PC-3 (cell line): ENCODE measurements around the gene MAD1L1. TPM values are rescaled to one million over a fixed set of nuclear protein-coding genes. Genes with fewer than 3 reads are reported as not detected.

Source experiments
- ATAC-seq: fragments of 200-7000 bp; cut with Tn5 transposase; 2 replicates; pipeline ENCODE4 v1.9.1; 2020; ENCODE audit warnings: mild to moderate bottlenecking, moderate library complexity
- BruUV-seq: library from RNA; stranded (reverse); fragments of 400-500 nt; replicated peaks from 2 replicates; lab custom pipeline; 2021; lab: Mats Ljungman, UMichigan
- CTCF ChIA-PET: fragments of 300-600 bp; sonication (Branson Sonifier 250); formaldehyde crosslinking; loops from one replicate; lab custom pipeline; 2022; ENCODE audit warnings: antibody characterized with exemption; lab: Charles Lee
- POLR2A ChIA-PET: fragments of 300-600 bp; sonication (Branson Sonifier 250); formaldehyde crosslinking; loops from one replicate; lab custom pipeline; 2022; ENCODE audit warnings: antibody characterized with exemption; ENCODE audit not compliant: unreplicated experiment; lab: Charles Lee
- DNase-seq: peaks from one replicate; pipeline ENCODE4 v3.0.0-alpha.2; 2015
- H2AFZ ChIP-seq: fragments of 300-600 bp; sonication (generic); 2 replicates; pipeline ENCODE4 v1.6.0; 2016; ENCODE audit warnings: antibody characterized with exemption, low read length
- H3F3A ChIP-seq: fragments of 300-600 bp; sonication (generic); one replicate; pipeline ENCODE4 v1.6.0; 2017; ENCODE audit warnings: antibody characterized with exemption, low read length, control low read depth, mild to moderate bottlenecking; ENCODE audit not compliant: unreplicated experiment
- H3K27ac ChIP-seq: fragments of 300-600 bp; sonication (generic); 2 replicates; pipeline ENCODE4 v1.5.1; 2016; ENCODE audit warnings: mild to moderate bottlenecking, low read length
- H3K27me3 ChIP-seq: fragments of 300-600 bp; sonication (generic); 2 replicates; pipeline ENCODE4 v1.6.1; 2016; ENCODE audit warnings: low read length, mixed read lengths
- H3K36me3 ChIP-seq: fragments of 300-600 bp; sonication (generic); 2 replicates; pipeline ENCODE4 v1.6.1; 2016; ENCODE audit warnings: low read depth, mixed run types, low read length, mixed read lengths
- H3K4me1 ChIP-seq: fragments of 300-600 bp; sonication (generic); 2 replicates; pipeline ENCODE4 v1.5.1; 2016; ENCODE audit warnings: low read length; ENCODE audit not compliant: insufficient read depth
- H3K4me2 ChIP-seq: fragments of 300-600 bp; sonication (generic); 2 replicates; pipeline ENCODE4 v1.6.0; 2016; ENCODE audit warnings: low read length
- H3K4me3 ChIP-seq: fragments of 300-600 bp; sonication (generic); 2 replicates; pipeline ENCODE4 v1.5.1; 2016; ENCODE audit warnings: mild to moderate bottlenecking, low read length, mixed read lengths
- H3K79me2 ChIP-seq: fragments of 300-600 bp; sonication (generic); 2 replicates; pipeline ENCODE4 v1.6.1; 2017; ENCODE audit warnings: low read length, mixed read lengths
- H3K9ac ChIP-seq: fragments of 300-600 bp; sonication (generic); 2 replicates; pipeline ENCODE4 v1.6.0; 2016; ENCODE audit warnings: mild to moderate bottlenecking, low read length
- H3K9me2 ChIP-seq: fragments of 300-600 bp; sonication (generic); replicated peaks from 2 replicates; pipeline ENCODE4 v1.6.1; 2016; ENCODE audit warnings: mixed run types, low read length, mixed read lengths
- H3K9me3 ChIP-seq: fragments of 300-600 bp; sonication (generic); 2 replicates; pipeline ENCODE4 v1.6.1; 2016; ENCODE audit warnings: low read length, mixed read lengths
- H4K20me1 ChIP-seq: fragments of 300-600 bp; sonication (generic); 2 replicates; pipeline ENCODE4 v1.6.1; 2016; ENCODE audit warnings: low read length, mixed read lengths
- CTCF ChIP-seq: fragments of 300-600 bp; sonication (generic); conservative IDR thresholded peaks from 2 replicates; pipeline ENCODE4 v1.5.1; 2017; ENCODE audit warnings: antibody characterized with exemption, low read depth, mild to moderate bottlenecking, low read length
- EZH2 ChIP-seq: fragments of 300-600 bp; sonication (generic); IDR thresholded peaks from one replicate; pipeline ENCODE4 v1.6.1; 2017; ENCODE audit warnings: antibody characterized with exemption, mild to moderate bottlenecking, low read length; ENCODE audit not compliant: unreplicated experiment
- EZH2phosphoT487 ChIP-seq: fragments of 300-600 bp; sonication (generic); IDR thresholded peaks from 2 replicates; pipeline ENCODE4 v1.6.1; 2018; ENCODE audit warnings: mild to moderate bottlenecking, antibody characterized with exemption, low read length, borderline replicate concordance
- intact Hi-C: fragments of 100-400 bp; cut with micrococcal nuclease; formaldehyde crosslinking; loops from 2 replicates; pipeline ENCODE4 v1.9.0; 2023
- total RNA-seq: library from RNA; depleted of rRNA; stranded (reverse); fragments of >200 nt; gene quantifications from 2 replicates; pipeline ENCODE4 v1.2.3, GENCODE V29; 2014

MAD1L1 gene
- total RNA-seq, 1 experiment from 2014 or later: 88.4 TPM

GRCh38 chr7:1912593-1913465, 319.9 kb downstream of the MAD1L1 start:
- no peaks in the 10 kb centered on the region for H3K4me1 ChIP-seq
- POLR2A ChIA-PET: no interaction called here
- no peaks in the 10 kb centered on the region for H3F3A ChIP-seq
- ATAC-seq (no peak), DNase-seq (no peak)
- no peak overlapping the region for H3K27ac ChIP-seq
- no peaks in the 10 kb centered on the region for H3K79me2 ChIP-seq
- H3K9ac ChIP-seq: no peak overlapping the region
- H3K4me3 ChIP-seq: no peak overlapping the region
- CTCF ChIA-PET: no interaction called here
- intact Hi-C loops: no loop called here
- TF ChIP-seq CTCF: no peak
- no peaks in the 10 kb centered on the region for H3K27me3 ChIP-seq
- no peaks in the 10 kb centered on the region for H3K9me3 ChIP-seq
- H2AFZ ChIP-seq: no peak overlapping the region
- H3K36me3 ChIP-seq: no peaks in the 10 kb centered on the region
- BruUV-seq: no TSS peak
- no peaks in the 10 kb centered on the region for H3K9me2 ChIP-seq
- no peaks in the 10 kb centered on the region for H4K20me1 ChIP-seq
- H3K4me2 ChIP-seq: no peak overlapping the region

- BruUV-seq: no TSS peak
These were observed 321.2 kb downstream of the MAD1L1 start for GRCh38 chr7:1911571-1911970.

More at GRCh38 chr7:1911571-1911970, 321.2 kb downstream of the MAD1L1 start:
- Histone ChIP-seq H2AFZ (no peak overlapping the region), H3K9ac (no peak overlapping the region), H3K27me3 (no peaks in the 10 kb centered on the region), H4K20me1 (no peaks in the 10 kb centered on the region), H3K36me3 (no peaks in the 10 kb centered on the region), H3K4me2 (no peak overlapping the region), H3F3A (no peaks in the 10 kb centered on the region), H3K79me2 (no peaks in the 10 kb centered on the region), H3K27ac (no peak overlapping the region), H3K4me3 (no peak overlapping the region), H3K9me3 (no peaks in the 10 kb centered on the region), H3K4me1 (no peaks in the 10 kb centered on the region), H3K9me2 (no peaks in the 10 kb centered on the region)
- CTCF ChIA-PET: no interaction called here
- TF ChIP-seq EZH2phosphoT487 (no peak), EZH2 (no peak), CTCF (no peak)
- intact Hi-C loops: no loop called here
- POLR2A ChIA-PET: no interaction called here
- ATAC-seq: no peak
- no peak for DNase-seq
